Naive thymus-derived CD4-positive, alpha-beta T cell (primary cell): ENCODE results near the gene POLR1C. TPM values are rescaled to one million over a fixed set of nuclear protein-coding genes. Genes with fewer than 3 reads are reported as not detected.

Experiments used
- ATAC-seq: fragments of 150-1000 bp; cut with Tn5 transposase; 2 replicates; pipeline ENCODE4 v1.10.0; 2021; ENCODE audit warnings: mild to moderate bottlenecking, moderate library complexity
- CTCF ChIA-PET: fragments of 350-600 bp; sonication (Branson Sonifier 250); formaldehyde crosslinking; loops from one replicate; lab custom pipeline; 2021; ENCODE audit warnings: antibody characterized with exemption; lab: Charles Lee
- POLR2A ChIA-PET: fragments of 350-600 bp; sonication (Branson Sonifier 250); formaldehyde crosslinking; loops from one replicate; lab custom pipeline; 2021; ENCODE audit warnings: antibody characterized with exemption, inconsistent platforms; lab: Charles Lee
- DNase-seq, 9 donors: peaks; one replicate each; pipeline versions ENCODE4 v3.0.0 to v3.0.0-alpha.2; 2020 to 2022; ENCODE audit warnings: mixed read lengths in 1 of 9
- H3K27ac ChIP-seq: one replicate; pipeline ENCODE4 v1.7.0; 2013; ENCODE audit warnings: mild to moderate bottlenecking, low read depth, low read length, moderate library complexity
- H3K27me3 ChIP-seq, 2 donors: one replicate each; pipeline ENCODE4 v1.7.0; 2013; ENCODE audit warnings: low read length in 2 of 2, mild to moderate bottlenecking in 2 of 2, moderate library complexity in 2 of 2; ENCODE audit not compliant: control insufficient read depth in 2 of 2, insufficient read depth in 2 of 2
- H3K36me3 ChIP-seq, 3 experiments: 1 replicate in 2 of 3; 2 replicates in 1 of 3; pipeline ENCODE4 v1.7.0; 2013; ENCODE audit warnings: low read length in 3 of 3, mild to moderate bottlenecking in 3 of 3, moderate library complexity in 1 of 3; ENCODE audit not compliant: insufficient read depth in 3 of 3, control insufficient read depth in 2 of 3
- H3K4me1 ChIP-seq, 2 donors: one replicate each; pipeline ENCODE4 v1.7.0; 2013; ENCODE audit warnings: low read length in 2 of 2, mild to moderate bottlenecking in 2 of 2, moderate library complexity in 1 of 2; ENCODE audit not compliant: control insufficient read depth in 2 of 2, insufficient read depth in 2 of 2
- H3K4me3 ChIP-seq: 2 replicates; pipeline ENCODE4 v1.7.0; 2013; ENCODE audit warnings: mild to moderate bottlenecking, low read length
- H3K9me3 ChIP-seq, 3 experiments: 1 replicate in 2 of 3; 2 replicates in 1 of 3; pipeline ENCODE4 v1.7.0; 2013; ENCODE audit warnings: low read length in 3 of 3; ENCODE audit not compliant: control insufficient read depth in 2 of 3
- H3K27ac Mint-ChIP-seq, 9 donors: one replicate each; pipeline ENCODE4 v1.8.0; 2020 to 2022; ENCODE audit warnings: mixed read lengths in 9 of 9, mild to moderate bottlenecking in 8 of 9, moderate library complexity in 5 of 9, inconsistent platforms in 2 of 9
- H3K27me3 Mint-ChIP-seq, 5 donors: one replicate each; pipeline ENCODE4 v1.8.0; 2021 to 2022; ENCODE audit warnings: mixed read lengths in 5 of 5, mild to moderate bottlenecking in 1 of 5
- H3K36me3 Mint-ChIP-seq, 5 donors: one replicate each; pipeline ENCODE4 v1.8.0; 2020 to 2022; ENCODE audit warnings: mixed read lengths in 5 of 5, mild to moderate bottlenecking in 3 of 5, inconsistent platforms in 1 of 5
- H3K4me1 Mint-ChIP-seq, 7 donors: one replicate each; pipeline ENCODE4 v1.8.0; 2020 to 2022; ENCODE audit warnings: mixed read lengths in 7 of 7, mild to moderate bottlenecking in 3 of 7, inconsistent platforms in 1 of 7
- H3K4me3 Mint-ChIP-seq, 10 donors: one replicate each; pipeline ENCODE4 v1.8.0; 2020 to 2022; ENCODE audit warnings: mild to moderate bottlenecking in 10 of 10, mixed read lengths in 10 of 10, moderate library complexity in 6 of 10, inconsistent platforms in 2 of 10
- H3K9me3 Mint-ChIP-seq, 11 donors: one replicate each; pipeline ENCODE4 v1.8.0; 2020 to 2022; ENCODE audit warnings: mixed read lengths in 11 of 11, mild to moderate bottlenecking in 4 of 11, inconsistent platforms in 1 of 11, moderate library complexity in 1 of 11
- intact Hi-C, 2 donors: fragments of 100-400 bp; cut with micrococcal nuclease; formaldehyde crosslinking; loops; one replicate each; pipeline ENCODE4 v1.15.1; 2023
- polyA plus RNA-seq, 2 donors: library from polyadenylated mRNA; unstranded; fragments of 300-500 nt; fragmentation: Illumina TruSeq; gene quantifications; one replicate each; pipeline ENCODE4 v1.2.3, GENCODE V29; 2021
- total RNA-seq, 6 experiments: library from RNA in 5 of 6; stranded (reverse) in 5 of 6; gene quantifications; 1 replicate in 5 of 6; 2 replicates in 1 of 6; pipeline ENCODE4 v1.2.3 and lab custom pipeline; 2021 to 2026

Gene POLR1C
- total and polyA plus RNA-seq, 7 experiments from 2014 or later: 13.1 to 61.1 (median 39.4) TPM

DNA sequence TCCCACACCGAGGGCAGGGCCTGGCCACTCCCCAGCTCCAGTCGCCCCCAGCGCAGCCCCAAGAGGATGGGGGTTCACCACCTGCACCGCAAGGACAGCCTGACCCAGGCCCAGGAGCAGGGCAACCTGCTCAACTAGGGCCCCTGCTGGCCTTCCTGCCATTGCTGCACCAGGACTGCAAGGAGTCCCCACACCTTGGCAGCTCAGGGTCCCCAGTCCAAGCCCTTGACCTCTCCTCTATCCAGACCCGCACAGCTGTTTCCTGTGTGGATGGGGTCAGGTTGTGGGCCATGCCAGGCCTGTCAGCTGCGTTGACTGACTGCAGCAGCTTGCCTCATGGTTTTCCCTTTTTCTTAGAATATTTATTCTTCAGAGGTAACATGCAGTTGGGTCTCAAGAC, 11.2 kb upstream of the POLR1C start:
- Mint-ChIP-seq H3K27me3 (peaks cover 15 to 22% (median 19%) of the 10 kb centered on the region in 5 donors), H3K4me1 (peaks cover 6 to 26% (median 15%) of the 10 kb centered on the region in 7 donors), H3K27ac (peak overlapping the region in 2 of 9 donors; percentile 24 to 37), H3K9me3 (peaks cover 0 to 1% (median 0%) of the 10 kb centered on the region in 11 donors), H3K36me3 (peaks cover 7 to 33% (median 16%) of the 10 kb centered on the region in 5 donors), H3K4me3 (no peak overlapping the region)
- Histone ChIP-seq H3K4me3 (no peak overlapping the region), H3K27ac (no peak overlapping the region), H3K27me3 (peaks cover 0 to 9% of the 10 kb centered on the region in 2 donors), H3K9me3 (no peaks in the 10 kb centered on the region), H3K36me3 (peaks cover 0 to 44% (median 6%) of the 10 kb centered on the region in 3 experiments), H3K4me1 (peaks cover 0 to 4% of the 10 kb centered on the region in 2 donors)
- ATAC-seq (no peak), DNase-seq (no peak)
- CTCF ChIA-PET: interaction anchor here (0.7 to 4.6 kb wide), 16 partner anchors 7 to 850 kb away, joined by 3 to 35 read pairs (median 4); partner anchors contain the start of genes DNPH1, POLR1C and YIPF3
- POLR2A ChIA-PET: interaction anchor here (0.5 to 3.1 kb wide), 4 partner anchors 12 to 953 kb away, joined by 3 to 23 read pairs (median 4); partner anchors contain the start of genes DLK2, POLR1C and YIPF3
- intact Hi-C loops: loop anchor here (1.0 to 5.0 kb wide), 10 partner anchors 12 to 605 kb away; partner anchors contain the start of genes ZNF318 (in 2 of the 2), CRIP3 (in 1 of the 2), DNPH1 (in 1 of the 2) and POLR1C (in 1 of the 2)

DNA sequence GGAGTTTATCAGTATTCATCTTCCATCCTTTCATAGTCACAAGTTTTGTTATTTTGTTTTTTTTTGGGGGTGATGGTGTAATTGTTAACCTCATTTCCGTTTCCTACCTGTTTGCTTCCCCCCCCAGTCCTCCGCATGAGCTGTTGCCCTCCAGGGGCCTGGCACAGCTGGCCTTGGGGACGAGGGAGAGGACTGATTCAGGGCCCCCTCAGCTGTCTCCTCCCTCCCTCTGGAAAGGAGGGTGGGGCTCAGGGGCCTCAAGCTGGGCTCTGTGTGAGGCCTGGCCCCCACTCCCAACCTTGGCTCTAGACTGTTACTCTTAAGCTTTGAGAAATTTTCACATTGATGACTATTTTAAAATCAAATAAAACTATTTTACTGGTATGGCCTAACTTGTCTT, 10.7 kb upstream of the POLR1C start:
- H3K9me3 Mint-ChIP-seq: peaks cover 0 to 1% (median 0%) of the 10 kb centered on the region in 11 donors
- CTCF ChIA-PET: interaction anchor here (0.5 to 4.6 kb wide), 18 partner anchors 8 to 851 kb away, joined by 3 to 35 read pairs (median 4); partner anchors contain the start of genes POLR1C and YIPF3
- no peak overlapping the region for H3K27ac ChIP-seq
- no peak overlapping the region for H3K4me3 Mint-ChIP-seq
- POLR2A ChIA-PET: interaction anchor here (0.5 to 3.1 kb wide), 6 partner anchors 11 to 954 kb away, joined by 3 to 23 read pairs (median 3); partner anchors contain the start of genes DLK2, POLR1C and YIPF3
- no peak overlapping the region for H3K4me3 ChIP-seq
- H3K36me3 ChIP-seq: peaks cover 0 to 44% (median 6%) of the 10 kb centered on the region in 3 experiments
- no peaks in the 10 kb centered on the region for H3K9me3 ChIP-seq
- ATAC-seq (no peak), DNase-seq (no peak)
- peaks cover 15 to 22% (median 19%) of the 10 kb centered on the region in 5 donors for H3K27me3 Mint-ChIP-seq
- peaks cover 7 to 34% (median 19%) of the 10 kb centered on the region in 5 donors for H3K36me3 Mint-ChIP-seq
- peak overlapping the region in 5 of 9 donors; percentile 24 to 69 (median 58) for H3K27ac Mint-ChIP-seq
- peaks cover 0 to 9% of the 10 kb centered on the region in 2 donors for H3K27me3 ChIP-seq
- H3K4me1 ChIP-seq: peaks cover 0 to 4% of the 10 kb centered on the region in 2 donors
- peaks cover 6 to 27% (median 15%) of the 10 kb centered on the region in 7 donors for H3K4me1 Mint-ChIP-seq
- intact Hi-C loops: loop anchor here (1.0 to 5.0 kb wide), 10 partner anchors 11 to 605 kb away; partner anchors contain the start of genes ZNF318 (in 2 of the 2), CRIP3 (in 1 of the 2), DNPH1 (in 1 of the 2) and POLR1C (in 1 of the 2)

DNA sequence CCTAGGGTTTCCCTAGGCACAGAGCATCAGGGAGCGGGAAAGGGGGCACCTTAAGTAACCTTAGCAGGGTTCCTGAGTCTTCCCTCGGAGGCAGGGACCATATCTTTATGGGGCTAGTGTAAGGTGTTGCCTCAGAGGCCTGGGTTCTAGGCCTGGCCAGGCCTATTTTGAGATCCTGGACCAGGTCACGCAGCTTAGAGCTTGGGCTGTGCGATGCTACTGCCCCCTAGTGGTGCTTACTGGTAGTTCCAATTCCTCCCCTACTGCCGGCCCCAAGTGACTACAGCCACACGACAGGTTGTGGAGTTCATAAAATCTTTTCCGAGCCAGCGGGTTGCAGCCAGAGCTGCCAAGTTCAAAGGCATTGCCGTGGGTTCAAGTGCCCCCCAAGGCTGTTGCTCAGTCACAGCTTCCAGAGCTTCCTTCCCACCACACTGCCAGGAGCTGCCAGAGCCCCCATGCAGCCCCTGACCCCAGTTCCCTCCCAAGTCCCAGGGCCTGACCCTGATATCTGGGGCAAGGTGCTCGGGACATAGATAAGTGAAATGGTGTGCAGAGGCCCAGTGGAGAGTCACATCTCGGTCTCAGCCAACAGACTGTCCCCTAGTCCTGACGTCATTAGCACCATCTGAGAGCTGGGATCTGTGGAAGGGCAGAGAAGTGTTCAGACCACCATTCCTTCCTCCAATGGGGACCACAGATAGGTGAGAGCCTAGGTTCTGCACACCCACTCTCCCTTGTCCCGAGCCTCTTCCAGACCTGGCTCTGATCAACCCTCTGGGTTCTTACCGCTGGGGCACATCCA, 10.0 kb upstream of the POLR1C start:
- Mint-ChIP-seq H3K27me3 (peaks cover 15 to 22% (median 19%) of the 10 kb centered on the region in 5 donors), H3K4me1 (peaks cover 10 to 29% (median 20%) of the 10 kb centered on the region in 7 donors), H3K27ac (peak overlapping the region in 5 of 9 donors; percentile 24 to 69 (median 58)), H3K4me3 (peak overlapping the region in 1 of 10 donors; percentile 29), H3K9me3 (peaks cover 0 to 1% (median 0%) of the 10 kb centered on the region in 11 donors), H3K36me3 (peaks cover 4 to 33% (median 17%) of the 10 kb centered on the region in 5 donors)
- H3K9me3 ChIP-seq: no peaks in the 10 kb centered on the region
- peaks cover 0 to 47% (median 12%) of the 10 kb centered on the region in 3 experiments for H3K36me3 ChIP-seq
- CTCF ChIA-PET: interaction anchor here (0.5 to 4.6 kb wide), 23 partner anchors 9 to 246 kb away, joined by 3 to 35 read pairs (median 4); partner anchors contain the start of genes DLK2, POLR1C and YIPF3
- H3K27ac ChIP-seq: no peak overlapping the region
- H3K4me1 ChIP-seq: peaks cover 0 to 4% of the 10 kb centered on the region in 2 donors
- intact Hi-C loops: loop anchor here (1.0 to 5.0 kb wide), 10 partner anchors 10 to 606 kb away; partner anchors contain the start of genes ZNF318 (in 2 of the 2), CRIP3 (in 1 of the 2), DNPH1 (in 1 of the 2) and POLR1C (in 1 of the 2)
- peaks cover 0 to 9% of the 10 kb centered on the region in 2 donors for H3K27me3 ChIP-seq
- H3K4me3 ChIP-seq: no peak overlapping the region
- ATAC-seq (peak; percentile 84), DNase-seq (peak; percentile 61 to 82 (median 70))
- POLR2A ChIA-PET: interaction anchor here (0.6 to 3.1 kb wide), 6 partner anchors 11 to 444 kb away, joined by 3 to 23 read pairs (median 3); partner anchors contain the start of genes DLK2, POLR1C and YIPF3

DNA sequence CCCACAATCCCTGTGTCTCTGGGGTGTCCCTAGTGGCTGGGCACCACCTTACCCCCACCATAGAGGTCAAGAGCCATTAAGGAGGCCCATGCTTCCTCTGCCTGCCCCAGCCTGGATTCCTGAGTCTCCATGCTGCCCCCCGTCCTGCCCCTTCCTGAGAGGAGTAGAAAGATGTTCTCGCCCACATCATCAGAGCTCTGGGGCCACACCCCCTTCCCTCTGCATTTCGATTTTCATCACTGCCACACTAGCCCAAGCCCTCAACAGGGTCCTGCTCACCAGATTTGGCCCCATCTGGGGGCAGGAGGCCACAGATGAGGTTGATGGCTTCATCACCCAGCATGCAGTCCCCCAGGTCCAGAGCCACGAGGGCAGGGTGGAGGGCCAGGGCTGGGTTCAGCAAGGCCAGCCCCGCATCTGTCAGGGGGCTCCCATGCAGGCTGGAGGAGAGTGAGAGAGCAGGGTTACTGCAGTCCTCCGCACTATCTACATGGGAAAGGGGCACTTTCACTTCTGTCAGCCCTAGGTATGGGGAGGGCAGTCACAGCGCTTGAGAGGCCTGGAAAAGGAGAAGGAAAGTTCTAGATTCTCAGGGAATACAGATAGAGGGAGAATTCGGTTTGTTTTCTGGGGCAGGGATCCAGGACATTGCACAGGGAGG, 8.3 kb upstream of the POLR1C start:
- ATAC-seq: no peak
- Mint-ChIP-seq H3K27ac (peak overlapping the region in 4 of 9 donors; percentile 27 to 70 (median 44)), H3K36me3 (peaks cover 0 to 28% (median 14%) of the 10 kb centered on the region in 5 donors), H3K9me3 (peaks cover 0 to 1% (median 0%) of the 10 kb centered on the region in 11 donors), H3K27me3 (peaks cover 15 to 22% (median 19%) of the 10 kb centered on the region in 5 donors), H3K4me3 (peak overlapping the region; percentile 76 to 94 (median 84)), H3K4me1 (peaks cover 10 to 39% (median 27%) of the 10 kb centered on the region in 7 donors)
- Histone ChIP-seq H3K9me3 (no peaks in the 10 kb centered on the region), H3K27ac (no peak overlapping the region), H3K27me3 (peaks cover 0 to 9% of the 10 kb centered on the region in 2 donors), H3K4me1 (peaks cover 0 to 4% of the 10 kb centered on the region in 2 donors), H3K4me3 (no peak overlapping the region), H3K36me3 (peaks cover 0 to 48% (median 17%) of the 10 kb centered on the region in 3 experiments)
- POLR2A ChIA-PET: interaction anchor here (0.6 to 3.1 kb wide), 3 partner anchors 9 to 625 kb away, joined by 4 to 23 read pairs (median 7); partner anchors contain the start of genes POLR1C and YIPF3
- DNase-seq: no peak
- intact Hi-C loops: loop anchor here (5.0 kb wide), 1 partner anchor 141 kb away; the partner anchor contains the start of gene ZNF318 (in 2 of the 2)
- CTCF ChIA-PET: interaction anchor here (0.9 to 4.6 kb wide), 7 partner anchors 9 to 240 kb away, joined by 3 to 35 read pairs (median 4); partner anchors contain the start of genes POLR1C and YIPF3

DNA sequence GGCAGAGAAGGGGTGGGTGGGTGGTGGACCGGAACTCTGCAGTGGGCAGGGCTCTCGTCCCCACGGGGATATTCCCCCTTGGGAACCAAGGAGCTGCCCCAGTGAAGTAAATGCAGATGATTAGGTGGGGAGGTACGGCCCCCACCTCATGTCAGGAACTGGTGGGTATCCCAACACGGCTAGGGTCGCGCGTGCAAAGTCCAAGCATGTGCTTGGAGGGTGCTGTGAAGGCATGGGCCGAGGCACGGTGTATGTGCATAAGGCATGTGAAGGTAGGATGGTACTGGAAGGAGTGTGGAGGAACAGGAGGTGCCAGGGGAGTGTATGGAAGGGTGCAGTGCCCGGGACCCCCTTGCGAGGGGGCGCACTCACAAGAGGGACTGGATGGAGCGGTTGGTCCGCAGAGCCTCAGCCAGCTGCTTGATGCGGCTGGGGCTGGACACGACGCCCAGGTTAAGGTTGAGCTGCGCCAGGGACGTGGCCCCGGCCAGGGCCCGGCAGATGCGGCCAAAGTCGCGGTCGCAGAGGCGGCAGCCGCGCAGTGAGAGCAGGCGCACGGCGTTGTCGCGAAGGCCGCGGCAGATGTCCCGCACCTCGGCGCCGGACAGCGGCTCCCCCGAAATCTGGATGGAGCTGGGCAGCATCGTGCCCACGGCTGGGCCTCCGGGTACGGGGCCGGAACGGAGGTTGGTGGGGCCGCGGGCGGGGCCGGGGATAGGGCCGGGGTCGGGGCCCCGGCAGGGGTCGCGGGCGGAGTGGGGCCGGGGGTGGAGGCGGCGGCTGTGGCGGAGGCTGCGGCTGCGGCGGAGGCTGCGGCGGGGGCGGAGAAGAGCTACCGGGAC, 7.5 kb upstream of the POLR1C start:
- peak overlapping the region; percentile 76 to 94 (median 84) for H3K4me3 Mint-ChIP-seq
- Histone ChIP-seq H3K27ac (peak overlapping the region; percentile 41), H3K9me3 (no peaks in the 10 kb centered on the region), H3K4me1 (peaks cover 2 to 6% of the 10 kb centered on the region in 2 donors), H3K27me3 (peaks cover 0 to 9% of the 10 kb centered on the region in 2 donors), H3K4me3 (no peak overlapping the region), H3K36me3 (peaks cover 1 to 47% (median 19%) of the 10 kb centered on the region in 3 experiments)
- peaks cover 0 to 1% (median 0%) of the 10 kb centered on the region in 11 donors for H3K9me3 Mint-ChIP-seq
- peaks cover 15 to 22% (median 19%) of the 10 kb centered on the region in 5 donors for H3K27me3 Mint-ChIP-seq
- peaks cover 0 to 28% (median 15%) of the 10 kb centered on the region in 5 donors for H3K36me3 Mint-ChIP-seq
- peaks cover 13 to 44% (median 32%) of the 10 kb centered on the region in 7 donors for H3K4me1 Mint-ChIP-seq
- POLR2A ChIA-PET: interaction anchor here (0.9 to 1.1 kb wide), 3 partner anchors 32 to 580 kb away, joined by 3 read pairs; partner anchors contain the start of genes CNPY3, TJAP1 and ZNF318
- intact Hi-C loops: loop anchor here (5.0 kb wide), 1 partner anchor 142 kb away; the partner anchor contains the start of gene ZNF318 (in 2 of the 2)
- H3K27ac Mint-ChIP-seq: peak overlapping the region in 7 of 9 donors; percentile 1 to 76 (median 70)
- no peak for DNase-seq
- ATAC-seq: no peak
- CTCF ChIA-PET: interaction anchor here (0.9 kb wide), 1 partner anchor 17 kb away, joined by 3 read pairs; no protein-coding TSS in a partner anchor
